Omental fat pad (tissue), 4 donors: ENCODE results near the gene ANXA6. TPM values are rescaled to one million over a fixed set of nuclear protein-coding genes. Genes with fewer than 3 reads are reported as not detected.

Experiments
- ATAC-seq: fragments of 150-250 bp; one replicate; pipeline ENCODE4 v1.9.1; 2016; ENCODE audit warnings: mild to moderate bottlenecking, moderate library complexity; ENCODE audit not compliant: low FRiP score
- DNase-seq: peaks from one replicate; pipeline ENCODE4 v3.0.0-alpha.2; 2019; ENCODE audit warnings: low spot score
- total RNA-seq, 4 donors: library from RNA; depleted of rRNA; stranded (reverse); fragments of >200 nt; gene quantifications; one replicate each; pipeline ENCODE4 v1.1.0, GENCODE V29; 2016
- TF ChIP-seq, protein P1 (sequence below), 3 donors: fragments of 450-650 bp; IDR thresholded peaks; one replicate each; pipeline ENCODE4 v1.5.1; 2016 to 2017; ENCODE audit warnings: antibody characterized with exemption in 3 of 3, mild to moderate bottlenecking in 3 of 3, moderate library complexity in 2 of 3

ANXA6 gene
- total RNA-seq, 4 donors from 2014 or later, result 216 to 505 (median 379) TPM

DNA sequence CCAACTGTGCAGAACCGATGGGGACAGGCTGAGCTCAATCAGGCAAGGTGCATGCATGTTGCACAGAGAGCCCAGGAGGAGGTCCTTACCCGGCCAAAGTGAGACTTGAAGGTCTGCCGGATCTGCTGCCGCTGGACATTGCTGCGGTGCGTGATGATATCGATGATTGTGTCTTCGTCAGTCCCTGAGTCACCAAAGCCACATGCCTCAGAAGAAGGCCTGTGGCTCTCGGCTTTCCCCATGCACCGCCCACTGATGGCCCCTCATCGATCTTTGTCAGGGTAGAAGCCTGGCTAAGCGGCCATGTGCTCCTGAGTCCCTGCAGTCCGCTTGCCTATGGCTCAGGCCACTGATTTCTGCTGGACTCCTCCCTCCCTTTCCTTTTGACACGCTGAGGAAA lies 34.8 kb downstream of the ANXA6 start:
- TF ChIP-seq, protein P1, sequence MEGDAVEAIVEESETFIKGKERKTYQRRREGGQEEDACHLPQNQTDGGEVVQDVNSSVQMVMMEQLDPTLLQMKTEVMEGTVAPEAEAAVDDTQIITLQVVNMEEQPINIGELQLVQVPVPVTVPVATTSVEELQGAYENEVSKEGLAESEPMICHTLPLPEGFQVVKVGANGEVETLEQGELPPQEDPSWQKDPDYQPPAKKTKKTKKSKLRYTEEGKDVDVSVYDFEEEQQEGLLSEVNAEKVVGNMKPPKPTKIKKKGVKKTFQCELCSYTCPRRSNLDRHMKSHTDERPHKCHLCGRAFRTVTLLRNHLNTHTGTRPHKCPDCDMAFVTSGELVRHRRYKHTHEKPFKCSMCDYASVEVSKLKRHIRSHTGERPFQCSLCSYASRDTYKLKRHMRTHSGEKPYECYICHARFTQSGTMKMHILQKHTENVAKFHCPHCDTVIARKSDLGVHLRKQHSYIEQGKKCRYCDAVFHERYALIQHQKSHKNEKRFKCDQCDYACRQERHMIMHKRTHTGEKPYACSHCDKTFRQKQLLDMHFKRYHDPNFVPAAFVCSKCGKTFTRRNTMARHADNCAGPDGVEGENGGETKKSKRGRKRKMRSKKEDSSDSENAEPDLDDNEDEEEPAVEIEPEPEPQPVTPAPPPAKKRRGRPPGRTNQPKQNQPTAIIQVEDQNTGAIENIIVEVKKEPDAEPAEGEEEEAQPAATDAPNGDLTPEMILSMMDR (IDR thresholded peaks at IDR 0.05), result no peak
- no peak for DNase-seq
- ATAC-seq, result no peak

DNA sequence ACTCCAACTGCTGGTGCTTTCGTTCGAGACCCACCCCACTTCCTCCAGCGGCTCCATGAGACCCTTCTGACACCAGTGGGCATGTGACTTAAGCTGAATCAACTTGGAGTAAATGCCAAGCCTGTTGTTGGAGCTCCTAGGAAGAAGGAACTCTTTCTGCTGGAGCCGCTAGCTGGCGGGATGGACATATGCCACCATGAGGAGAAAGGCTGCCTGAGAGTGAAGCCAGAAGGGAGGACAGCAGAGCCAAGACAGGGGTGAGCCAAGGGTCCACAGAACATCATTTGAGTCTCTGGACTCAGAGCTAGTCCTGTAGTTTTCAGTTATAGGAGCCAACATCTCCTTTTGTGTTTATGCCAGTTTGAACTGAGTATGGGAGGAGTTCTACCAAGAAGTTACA lies 35.9 kb downstream of the ANXA6 start:
- ATAC-seq (no peak), DNase-seq (no peak)
- TF ChIP-seq, protein P1 (IDR thresholded peaks at IDR 0.05), result no peak

DNA sequence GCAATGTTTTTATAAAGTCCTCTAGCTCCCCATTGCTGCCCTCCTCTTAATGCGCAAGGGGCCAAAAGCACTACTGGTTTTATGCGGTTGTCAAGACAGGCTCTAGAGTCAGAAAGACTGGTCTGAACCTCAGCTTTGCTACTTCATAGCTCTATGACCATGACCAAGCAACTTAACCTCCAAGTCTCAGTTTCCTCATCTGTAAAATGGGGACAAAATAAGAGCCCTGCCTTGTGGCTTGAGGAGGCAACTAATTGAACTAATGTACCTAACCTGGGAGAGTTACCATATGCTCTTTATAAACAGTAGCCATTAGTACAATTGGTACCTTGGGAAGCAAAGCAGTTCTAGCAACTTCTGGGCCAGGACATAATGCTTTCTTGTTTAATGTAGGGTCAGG lies 36.5 kb downstream of the ANXA6 start:
- DNase-seq, result no peak
- TF ChIP-seq, protein P1 (IDR thresholded peaks at IDR 0.05), result no peak
- ATAC-seq, result no peak

DNA sequence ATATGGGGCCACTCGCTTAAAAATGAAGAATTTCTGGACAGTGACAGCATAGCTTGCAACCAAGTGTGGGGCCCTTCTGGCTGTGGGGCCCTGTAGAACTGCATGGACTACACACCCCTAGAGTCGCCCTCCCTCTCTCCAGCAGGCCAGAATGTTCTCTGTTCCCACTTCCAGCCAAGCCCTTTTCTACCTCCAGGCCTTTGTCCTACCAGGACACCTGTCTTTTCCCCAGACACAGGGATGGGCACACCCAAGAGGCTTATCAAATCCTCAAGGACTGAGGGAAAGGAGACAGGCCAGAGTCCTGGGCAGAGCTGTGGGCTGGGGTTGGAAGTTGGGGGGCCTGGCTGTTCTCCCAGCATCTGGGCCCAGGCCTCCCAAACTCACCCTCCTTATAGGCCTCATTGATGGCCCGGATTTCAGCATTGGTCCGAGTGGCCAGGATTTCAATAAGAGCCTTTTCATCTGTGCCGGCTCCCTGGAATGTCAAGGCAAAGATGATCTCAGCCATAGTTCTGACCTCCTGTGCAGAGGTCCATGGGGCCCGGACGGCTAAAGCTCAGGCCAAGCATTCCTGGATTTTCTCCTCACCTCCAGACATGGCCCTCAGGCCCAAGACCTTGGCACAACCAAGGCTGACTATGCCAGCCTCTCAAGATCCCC lies 38.5 kb downstream of the ANXA6 start:
- TF ChIP-seq, protein P1 (IDR thresholded peaks at IDR 0.05), result no peak
- ATAC-seq, result no peak
- no peak for DNase-seq

DNA sequence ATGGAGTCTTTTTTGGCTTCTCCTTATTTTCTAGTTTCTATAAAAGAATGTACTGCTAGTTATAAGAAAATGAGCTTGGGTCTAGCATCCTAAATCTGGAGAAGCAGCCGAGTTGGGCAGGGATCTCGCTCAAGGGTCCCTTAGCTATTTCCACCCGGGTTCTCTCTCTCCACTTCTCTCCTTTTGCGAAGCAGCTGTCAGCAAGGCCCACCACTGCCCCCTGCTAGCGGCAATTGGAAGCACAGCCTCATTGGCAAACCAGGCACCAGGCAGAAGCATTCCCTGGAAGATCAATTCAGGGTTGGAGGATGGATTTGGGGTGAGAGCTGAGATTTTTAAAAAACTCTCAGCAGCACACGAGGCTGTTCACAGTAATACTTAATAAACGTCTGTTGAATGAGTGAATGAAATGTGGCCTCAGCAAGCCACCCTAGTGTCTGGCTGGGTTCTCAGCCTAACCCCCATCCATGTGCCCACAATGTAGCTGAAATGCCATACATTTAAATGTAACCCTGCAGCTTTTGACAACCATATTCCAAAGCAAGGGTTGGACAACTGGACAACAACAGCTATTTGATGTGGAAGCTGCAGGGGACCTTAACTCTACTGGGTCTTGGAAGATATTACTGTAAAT lies 42.2 kb downstream of the ANXA6 start:
- no peak for ATAC-seq
- DNase-seq, result peak; percentile 69
- TF ChIP-seq, protein P1 (IDR thresholded peaks at IDR 0.05), result peak in 1 of 3 donors; percentile 90

DNA sequence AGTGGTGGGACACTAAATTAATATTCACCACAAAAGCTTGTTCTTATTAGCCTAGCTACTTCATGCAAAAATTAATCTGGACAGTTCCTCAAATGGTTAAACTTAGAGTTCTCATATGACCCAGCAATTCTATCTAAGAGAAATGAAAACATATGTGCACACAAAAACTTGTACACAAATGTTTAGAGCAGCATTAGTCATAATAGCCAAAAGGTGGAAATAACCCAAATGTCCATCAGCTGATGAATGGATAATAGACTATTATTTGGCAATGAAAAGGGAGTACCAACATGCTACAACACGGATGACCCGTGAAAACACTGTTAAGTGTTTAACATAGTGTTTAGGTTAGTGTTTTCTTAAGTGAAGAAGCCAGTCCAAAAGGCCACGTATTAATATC lies 43.9 kb downstream of the ANXA6 start:
- ATAC-seq, result no peak
- TF ChIP-seq, protein P1 (IDR thresholded peaks at IDR 0.05), result no peak

DNA sequence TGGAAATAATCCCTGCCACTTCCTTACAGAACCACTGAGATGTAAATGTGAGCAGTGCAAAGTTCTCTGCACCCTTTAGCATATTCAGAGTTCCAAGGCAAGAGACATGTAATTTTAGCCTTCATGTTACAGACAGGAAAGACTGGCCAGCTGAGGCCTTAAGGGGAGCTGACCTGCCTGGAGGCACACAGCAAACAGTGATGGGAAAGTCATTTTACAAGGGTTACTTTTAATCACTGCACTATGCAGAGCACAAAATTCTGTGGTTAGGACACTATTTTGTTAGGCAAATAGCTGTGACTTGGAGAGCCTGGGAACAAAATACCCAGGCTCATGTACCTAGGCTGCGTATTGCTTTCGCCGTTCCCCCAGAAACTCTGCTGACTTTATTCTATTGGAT lies 46.6 kb downstream of the ANXA6 start:
- TF ChIP-seq, protein P1 (IDR thresholded peaks at IDR 0.05), result no peak
- ATAC-seq (no peak), DNase-seq (no peak)

More for the DNA sequence above, 43.9 kb downstream of the ANXA6 start:
- DNase-seq, result no peak
